ENCODE data around the gene DIS3L.

GRCh38 chr15:66356077-66356358, 62.6 kb downstream of the DIS3L start:
- TF ChIP-seq CSDC2 (CRISPR knock-in tag; IDR thresholded peaks at IDR 0.05) (no peak), ZNF70 (CRISPR knock-in tag; IDR thresholded peaks at IDR 0.05) (no peak), ZNF565 (CRISPR knock-in tag; conservative IDR thresholded peaks at IDR 0.05; ENCODE audit: low read depth) (no peak), ZFP3 (CRISPR knock-in tag; IDR thresholded peaks at IDR 0.05) (no peak), GLIS3 (CRISPR knock-in tag; IDR thresholded peaks at IDR 0.05) (no peak), TOX (CRISPR knock-in tag; IDR thresholded peaks at IDR 0.05; ENCODE audit: borderline replicate concordance) (no peak), RARB (CRISPR knock-in tag; IDR thresholded peaks at IDR 0.05) (no peak), PATZ1 (CRISPR knock-in tag; IDR thresholded peaks at IDR 0.05; ENCODE audit: borderline replicate concordance) (no peak), ZFP30 (CRISPR knock-in tag; IDR thresholded peaks at IDR 0.05) (no peak)
- TF ChIP-seq, protein P1, sequence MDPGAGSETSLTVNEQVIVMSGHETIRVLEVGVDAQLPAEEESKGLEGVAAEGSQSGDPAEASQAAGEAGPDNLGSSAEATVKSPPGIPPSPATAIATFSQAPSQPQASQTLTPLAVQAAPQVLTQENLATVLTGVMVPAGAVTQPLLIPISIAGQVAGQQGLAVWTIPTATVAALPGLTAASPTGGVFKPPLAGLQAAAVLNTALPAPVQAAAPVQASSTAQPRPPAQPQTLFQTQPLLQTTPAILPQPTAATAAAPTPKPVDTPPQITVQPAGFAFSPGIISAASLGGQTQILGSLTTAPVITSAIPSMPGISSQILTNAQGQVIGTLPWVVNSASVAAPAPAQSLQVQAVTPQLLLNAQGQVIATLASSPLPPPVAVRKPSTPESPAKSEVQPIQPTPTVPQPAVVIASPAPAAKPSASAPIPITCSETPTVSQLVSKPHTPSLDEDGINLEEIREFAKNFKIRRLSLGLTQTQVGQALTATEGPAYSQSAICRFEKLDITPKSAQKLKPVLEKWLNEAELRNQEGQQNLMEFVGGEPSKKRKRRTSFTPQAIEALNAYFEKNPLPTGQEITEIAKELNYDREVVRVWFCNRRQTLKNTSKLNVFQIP (CRISPR knock-in tag; IDR thresholded peaks at IDR 0.05; ENCODE audit: borderline replicate concordance, low read depth), result no peak

All from SK-N-SH treated with all-trans-retinoic acid at 6 μM for 48 hours (cell line).